NOMO-1 treated with DMSO at 0.1 percent for 48 hours (cell line): Measurements from ENCODE around the gene TTLL13.
A peak's percentile ranks its signal among the peaks of the same experiment; 100 is the strongest.

Source experiments
- DNase-seq: peaks from one replicate; lab custom pipeline; 2025; ENCODE audit not compliant: unreplicated experiment; lab: John Stamatoyannopoulos, UW

Gene TTLL13

GRCh38 chr15:90249203-90249863 lies at the start of gene TTLL13:
TTLL13 (plus strand) TSS chr15:90249556; CDS start chr15:90250631, 1,075 bp downstream.
- DNase-seq: peak; percentile 29

GRCh38 chr15:90200534-90201129 lies 48.7 kb upstream of the TTLL13 start:
- DNase-seq: no peak

GRCh38 chr15:90201130-90201943 lies 48.0 kb upstream of the TTLL13 start, which contains the start of gene SEMA4B:
SEMA4B (plus strand) TSS chr15:90201330; CDS start chr15:90201579, 249 bp downstream.
- peak; percentile 53 for DNase-seq

- DNase-seq: no peak
These were observed 47.4 kb upstream of the TTLL13 start for GRCh38 chr15:90201944-90202375.

- no peak for DNase-seq
These were observed 46.4 kb upstream of the TTLL13 start for GRCh38 chr15:90202929-90203328.

GRCh38 chr15:90203473-90203872 lies 45.9 kb upstream of the TTLL13 start:
- DNase-seq: no peak

- DNase-seq: no peak
These were observed 45.4 kb upstream of the TTLL13 start for GRCh38 chr15:90203922-90204321.

- no peak for DNase-seq
These were observed 44.1 kb upstream of the TTLL13 start for GRCh38 chr15:90205050-90205848.

GRCh38 chr15:90205886-90206285 lies 43.5 kb upstream of the TTLL13 start:
- no peak for DNase-seq

- no peak for DNase-seq
These were observed 42.1 kb upstream of the TTLL13 start for GRCh38 chr15:90207252-90207651.

- no peak for DNase-seq
These were observed 41.0 kb upstream of the TTLL13 start for GRCh38 chr15:90208356-90208755.

- no peak for DNase-seq
These were observed 39.8 kb upstream of the TTLL13 start for GRCh38 chr15:90209591-90209990.

- no peak for DNase-seq
These were observed 38.8 kb upstream of the TTLL13 start for GRCh38 chr15:90210593-90210992.

- DNase-seq: no peak
These were observed 38.3 kb upstream of the TTLL13 start for GRCh38 chr15:90211009-90211408.

GRCh38 chr15:90211440-90212143 lies 37.8 kb upstream of the TTLL13 start:
- DNase-seq: no peak

GRCh38 chr15:90212221-90213098 lies 36.9 kb upstream of the TTLL13 start:
- no peak for DNase-seq

GRCh38 chr15:90213122-90213817 lies 36.1 kb upstream of the TTLL13 start:
- DNase-seq: no peak

- DNase-seq: no peak
These were observed 35.5 kb upstream of the TTLL13 start for GRCh38 chr15:90213818-90214204.
